Stimulated activated CD8-positive, alpha-beta memory T cell treated with anti-CD3 and anti-CD28 coated beads, Interleukin-12 subunit alpha, Interleukin-12 subunit beta, amount 100 ng/mL, for 24 hours (primary cell): Measurements from ENCODE around the gene PRSS27.
"Not testable (repeated sequence)": the region's sequence is repeated elsewhere in the genome, so short reads cannot be mapped to it uniquely, and the experiment has no call there.

Experiments used
- DNase-seq: peaks from one replicate; pipeline ENCODE4 v3.0.0-alpha.2; 2020; ENCODE audit errors: extremely low read depth

Gene PRSS27

DNA sequence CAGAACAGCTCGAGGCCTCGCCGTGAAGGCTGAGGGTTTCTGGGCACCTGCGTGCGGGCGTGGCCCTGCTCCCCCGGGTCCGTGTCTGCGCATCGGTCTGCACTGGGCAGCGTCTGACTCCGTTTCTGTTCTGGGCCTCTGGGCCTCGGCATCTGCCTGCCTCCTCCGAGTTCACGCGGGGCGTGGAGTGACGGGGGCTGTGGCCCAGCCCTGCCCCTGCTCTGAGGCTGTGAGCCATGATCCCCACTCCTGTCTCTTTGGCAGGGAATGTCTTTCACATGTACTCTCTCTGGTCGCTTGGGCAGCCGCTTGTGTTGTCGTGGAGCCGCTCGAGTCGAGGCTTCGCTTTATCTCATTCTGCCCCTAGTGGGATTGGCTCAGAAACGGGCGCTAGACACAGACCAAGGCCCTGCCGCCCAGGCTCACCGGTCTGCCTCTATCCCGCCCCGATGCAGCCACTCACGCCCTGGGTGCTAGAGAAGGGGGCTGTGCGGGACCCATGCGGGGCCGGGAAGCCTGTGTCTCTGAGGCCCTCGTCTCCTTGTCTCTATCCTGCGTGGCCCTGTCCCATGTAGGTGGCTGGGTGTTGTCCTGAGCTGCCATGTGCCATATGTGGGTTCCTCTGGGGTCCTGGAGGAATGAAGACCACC, 23.3 kb downstream of the PRSS27 start:
- not testable (repeated sequence) for DNase-seq

DNA sequence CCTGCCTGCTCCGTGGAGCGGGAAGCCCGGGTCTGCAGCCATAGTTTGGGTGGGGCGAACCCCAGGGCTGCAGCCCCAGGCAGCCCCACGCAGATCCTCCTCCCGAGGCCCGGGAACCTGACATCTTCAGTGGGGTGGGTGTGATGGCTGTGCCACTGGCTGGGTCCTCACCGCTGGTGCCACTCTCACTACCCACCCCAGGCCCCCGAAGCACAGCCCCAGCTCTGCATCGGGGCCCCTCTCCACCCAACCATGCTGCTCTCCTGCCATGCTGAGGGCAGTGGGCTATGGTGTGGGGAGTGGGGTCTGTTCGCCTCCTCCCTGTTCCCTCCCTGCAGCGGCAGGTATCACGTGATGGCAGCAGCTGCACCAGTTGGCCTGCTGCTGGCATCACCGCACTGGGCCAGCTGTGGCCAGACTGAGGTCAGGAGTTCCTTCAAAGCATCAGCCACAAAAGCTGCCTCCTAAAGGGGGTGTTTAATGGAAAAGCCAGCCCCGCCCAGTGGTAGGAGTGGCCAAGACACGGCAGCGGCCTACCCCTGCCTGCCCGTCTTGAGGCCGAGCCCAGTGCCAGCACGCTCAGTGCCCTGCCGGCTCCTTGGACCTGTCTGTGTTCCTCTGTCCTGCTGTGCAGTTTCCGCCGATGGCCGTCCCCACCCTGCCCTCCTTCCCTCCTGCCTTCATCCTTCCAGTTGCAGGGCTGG, 26.9 kb downstream of the PRSS27 start:
- DNase-seq, result no peak

DNA sequence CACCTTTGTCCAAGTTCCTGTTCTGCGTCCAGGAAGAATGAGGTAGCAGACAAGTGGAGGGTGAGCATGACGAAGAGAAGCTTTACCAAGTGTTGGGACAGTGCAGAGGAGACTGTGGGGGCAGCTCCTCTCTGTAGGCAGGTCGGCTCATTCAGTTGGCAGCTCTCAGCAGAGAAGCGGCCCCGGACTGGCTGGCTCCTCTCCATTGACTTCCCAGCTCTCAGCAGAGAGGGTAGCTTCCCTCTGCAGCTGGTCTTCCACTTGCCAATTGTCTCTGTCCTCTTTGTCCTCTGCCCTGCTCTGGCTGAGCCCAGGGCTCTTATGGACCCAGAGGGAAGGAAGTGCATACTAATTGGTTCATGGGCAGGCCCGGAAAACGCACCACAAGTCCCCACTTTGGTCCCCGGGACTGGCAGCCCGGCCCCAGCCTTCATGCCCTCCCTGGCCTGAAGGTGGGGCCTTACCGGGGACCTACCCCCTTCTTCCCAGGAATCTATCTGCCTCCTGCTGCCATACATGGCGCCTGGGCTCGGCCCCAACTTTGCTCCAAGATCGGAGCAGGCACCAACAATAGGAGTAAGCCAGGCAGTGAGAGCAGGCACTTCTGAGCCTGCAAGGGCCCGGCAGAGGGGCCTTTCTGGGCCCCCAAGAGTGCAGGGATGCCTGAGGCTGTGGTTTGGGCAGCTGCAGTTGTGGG, 27.6 kb downstream of the PRSS27 start:
- no peak for DNase-seq

DNA sequence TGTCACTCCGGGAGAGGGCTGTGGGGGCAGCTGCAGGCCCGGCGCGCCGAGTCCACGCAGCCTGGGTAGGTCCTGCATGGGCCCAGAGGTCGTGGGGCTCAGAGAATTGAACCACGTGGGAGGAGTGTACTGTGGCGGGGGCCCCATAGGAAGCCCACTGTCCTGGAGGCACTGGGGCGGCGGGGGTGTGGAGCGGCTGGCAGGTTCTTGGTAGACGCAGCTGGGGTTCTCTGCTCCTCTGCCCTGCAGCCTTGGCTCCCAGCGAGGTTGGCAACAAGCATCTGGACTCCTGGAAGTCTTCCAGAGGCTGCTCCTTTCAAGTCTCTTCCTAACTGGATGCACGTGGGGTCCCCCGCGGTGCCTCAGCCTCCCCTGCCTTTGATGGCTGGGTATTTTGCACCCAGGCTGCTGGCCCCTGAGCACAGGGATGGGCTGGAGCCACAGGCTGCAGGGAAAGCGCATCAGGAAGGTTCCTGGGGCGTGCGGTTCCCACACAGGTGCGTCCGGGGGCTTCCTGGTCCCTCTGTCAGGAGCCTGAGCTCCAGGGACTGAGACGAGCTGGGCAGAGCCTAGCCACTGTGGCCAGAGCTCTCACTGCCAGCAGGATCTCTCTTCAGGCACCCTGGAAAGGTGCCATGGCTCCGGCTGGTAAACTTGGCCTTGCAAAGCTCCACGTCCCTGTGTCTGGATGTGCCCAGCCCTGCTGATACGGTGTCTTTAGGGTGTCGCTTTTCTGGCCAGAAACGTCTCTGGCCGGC, 28.4 kb downstream of the PRSS27 start:
- no peak for DNase-seq

DNA sequence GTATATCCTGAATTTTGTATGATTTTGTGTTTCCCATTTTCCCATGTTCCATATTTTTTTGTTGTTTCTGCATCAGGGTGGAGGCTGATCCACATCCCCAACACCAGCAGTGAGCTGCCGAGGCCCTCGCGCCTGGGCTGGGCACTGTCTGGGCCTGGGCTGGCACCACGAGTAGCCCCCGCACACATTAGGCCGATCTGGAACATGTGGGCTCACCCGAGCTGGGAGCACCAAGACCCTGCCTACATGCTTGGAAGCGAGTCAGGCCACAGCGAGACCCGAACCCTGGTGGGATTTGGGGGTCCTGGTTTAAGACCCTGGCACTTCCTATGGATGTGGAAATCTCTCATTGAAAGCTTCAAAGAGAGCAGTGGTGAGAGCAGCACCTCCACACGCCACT, 29.2 kb downstream of the PRSS27 start:
- no peak for DNase-seq

DNA sequence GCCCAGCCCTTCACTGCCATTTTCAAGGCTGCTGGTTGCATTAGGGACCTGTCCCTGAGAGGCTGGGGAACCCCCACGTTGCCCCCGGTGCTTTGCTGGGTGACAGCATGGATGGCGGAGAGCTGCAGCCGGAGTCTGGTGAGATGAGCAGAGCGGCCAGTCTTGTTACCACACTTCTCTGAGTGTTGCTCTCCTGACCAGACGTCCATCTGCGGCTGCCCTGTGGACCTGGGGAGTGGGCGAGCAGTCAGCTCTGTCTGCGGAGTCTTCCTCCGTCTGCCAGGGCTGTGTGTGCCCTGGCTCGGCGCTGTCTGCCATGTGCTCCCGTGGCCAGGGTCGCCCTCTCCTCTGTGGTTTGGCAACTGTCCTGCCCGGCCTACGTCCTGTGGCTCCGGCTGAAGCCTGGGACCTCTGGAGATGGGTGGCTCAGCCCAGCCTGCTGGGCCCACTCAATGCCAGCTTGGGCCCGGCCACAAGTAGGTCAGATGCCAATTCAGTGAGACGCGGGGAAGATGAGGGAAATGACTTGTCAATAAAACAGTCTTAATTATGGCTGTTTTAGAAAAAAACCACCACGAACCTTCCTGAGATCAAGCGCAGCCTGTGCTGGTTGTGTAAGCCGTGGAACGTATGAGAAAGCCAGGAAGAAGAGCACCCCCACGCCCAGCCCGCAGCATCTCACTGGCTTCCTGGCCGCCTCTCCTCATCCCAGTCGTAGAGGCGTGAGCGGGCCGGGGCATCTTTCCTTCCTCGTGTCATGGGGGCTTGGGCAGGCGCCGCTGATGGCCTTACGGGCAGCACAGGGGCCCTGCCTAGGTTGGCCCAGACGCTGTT, 29.8 kb downstream of the PRSS27 start:
- DNase-seq, result no peak

DNA sequence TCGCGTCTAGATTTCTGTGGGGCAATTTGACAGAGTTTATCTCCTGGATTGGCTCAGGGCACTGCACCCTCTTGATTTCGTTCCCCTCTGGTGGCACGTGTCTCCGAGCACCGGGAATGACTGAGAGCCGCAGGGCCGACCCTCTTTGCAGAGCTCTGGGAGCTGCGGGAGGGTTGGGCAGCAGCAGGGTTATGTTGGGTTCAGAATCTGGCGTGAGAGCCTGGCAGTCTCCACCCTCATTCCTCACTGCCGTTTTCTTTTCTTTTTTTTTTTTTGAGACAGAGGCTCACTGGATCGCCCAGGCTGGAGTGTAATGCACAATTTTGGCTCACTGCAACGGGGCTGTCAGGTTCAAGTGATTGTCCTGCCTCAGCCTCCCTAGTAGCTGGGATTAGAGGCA, 30.6 kb downstream of the PRSS27 start:
- not testable (repeated sequence) for DNase-seq

DNA sequence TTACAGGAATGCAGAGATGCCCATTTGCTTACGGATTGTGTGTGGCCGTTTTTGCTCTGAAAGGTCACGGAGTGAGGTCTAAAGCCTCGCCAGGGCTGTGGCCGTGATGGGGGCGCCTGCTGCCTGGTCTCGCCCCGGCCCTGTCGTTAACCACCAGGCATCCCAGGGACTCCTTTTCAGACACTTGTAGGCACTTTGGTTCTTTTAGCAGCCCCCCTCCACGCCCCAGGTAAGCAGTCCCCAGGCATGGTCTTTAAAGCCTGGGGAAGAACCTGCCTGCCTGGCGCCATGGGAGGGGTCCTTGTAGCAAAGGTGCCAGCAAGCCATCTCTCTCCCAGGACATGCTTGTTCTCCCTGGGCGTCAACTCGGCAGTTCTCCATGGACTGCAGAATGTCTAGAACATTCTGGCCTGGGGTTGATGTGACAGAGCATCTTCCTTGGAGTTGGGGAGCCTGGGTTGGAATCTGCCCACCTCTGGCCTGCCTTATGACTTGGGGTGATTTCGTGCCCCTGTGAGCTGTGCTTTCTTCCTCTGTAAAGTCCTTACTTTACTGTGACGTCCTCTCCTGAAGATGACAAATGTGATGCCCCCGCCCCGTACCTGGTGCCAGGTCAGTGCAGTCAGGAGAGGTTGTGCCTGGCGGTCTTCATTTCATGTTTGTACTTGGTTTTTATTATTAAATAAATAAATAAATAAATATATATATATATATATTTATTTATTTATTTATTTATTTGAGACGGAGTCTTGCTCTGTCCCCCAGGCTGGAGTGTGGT, 32.3 kb downstream of the PRSS27 start:
- no peak for DNase-seq

DNA sequence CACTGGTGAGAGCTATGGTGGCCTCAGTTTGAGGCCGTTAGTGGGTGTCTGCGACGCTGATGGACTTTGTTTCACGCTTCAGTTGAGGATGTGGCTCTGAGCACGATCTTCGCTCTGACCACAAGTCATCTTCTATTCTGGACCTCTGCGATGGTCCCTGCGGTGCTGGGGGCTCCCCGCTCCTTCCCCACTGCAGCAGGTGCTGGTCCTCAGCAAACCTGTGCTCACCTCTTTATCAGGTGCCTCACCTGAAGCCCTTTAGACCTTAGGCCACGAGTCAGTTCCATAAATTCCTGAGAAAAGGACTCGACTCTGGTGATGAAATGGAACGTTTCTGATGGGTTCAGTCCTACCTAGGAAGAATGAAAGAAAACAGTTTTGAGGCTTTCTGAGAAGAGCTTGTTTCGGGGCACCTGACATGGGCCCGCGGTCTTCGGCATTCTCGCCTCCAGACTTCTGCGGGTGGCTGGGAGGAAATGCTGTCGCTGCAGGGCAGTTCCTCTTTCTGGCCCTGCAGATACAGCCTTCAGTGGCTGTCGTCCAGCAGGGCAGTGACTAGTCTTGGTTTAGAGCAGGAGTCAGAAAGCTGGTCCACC, 33.0 kb downstream of the PRSS27 start:
- DNase-seq, result no peak

DNA sequence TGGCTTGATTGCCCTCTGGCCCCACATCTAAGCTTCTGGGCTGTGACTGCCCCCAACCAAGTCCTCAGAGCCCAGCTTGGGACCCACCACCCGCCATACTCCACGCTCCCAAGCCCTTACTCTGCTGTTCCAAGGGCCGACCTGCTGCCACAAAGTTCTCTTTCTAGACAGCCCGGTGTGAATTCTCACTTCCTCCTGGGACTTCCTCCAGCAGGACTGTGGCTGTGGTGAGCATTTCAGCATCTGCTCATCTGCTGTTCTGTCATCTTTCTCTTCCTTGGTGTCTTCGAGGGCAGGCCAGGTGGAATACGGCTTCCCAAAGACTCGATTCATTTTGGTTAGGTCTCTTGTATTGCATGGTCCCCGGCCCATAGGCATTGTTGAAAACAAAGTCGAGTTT, 33.9 kb downstream of the PRSS27 start:
- DNase-seq, result not testable (repeated sequence)

DNA sequence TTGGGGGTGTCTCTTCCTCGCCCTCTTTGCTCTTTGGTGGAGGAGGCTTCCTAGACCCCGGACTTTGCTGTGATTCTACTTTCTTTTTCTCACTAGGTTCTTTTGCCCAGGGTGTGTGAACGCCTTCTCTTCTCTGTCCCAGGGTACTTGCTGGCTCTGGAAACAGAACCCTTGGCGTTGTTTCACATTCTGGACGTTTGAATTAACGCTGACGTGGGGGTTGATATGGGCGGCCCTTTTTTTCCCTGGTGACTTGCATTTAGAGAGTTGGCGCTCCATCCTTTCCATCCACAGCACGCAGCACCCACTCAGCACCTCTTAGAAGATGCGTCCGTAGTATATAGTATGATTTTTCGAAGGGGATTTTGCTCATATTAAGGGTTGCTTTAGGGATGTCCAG, 37.0 kb downstream of the PRSS27 start:
- not testable (repeated sequence) for DNase-seq

DNA sequence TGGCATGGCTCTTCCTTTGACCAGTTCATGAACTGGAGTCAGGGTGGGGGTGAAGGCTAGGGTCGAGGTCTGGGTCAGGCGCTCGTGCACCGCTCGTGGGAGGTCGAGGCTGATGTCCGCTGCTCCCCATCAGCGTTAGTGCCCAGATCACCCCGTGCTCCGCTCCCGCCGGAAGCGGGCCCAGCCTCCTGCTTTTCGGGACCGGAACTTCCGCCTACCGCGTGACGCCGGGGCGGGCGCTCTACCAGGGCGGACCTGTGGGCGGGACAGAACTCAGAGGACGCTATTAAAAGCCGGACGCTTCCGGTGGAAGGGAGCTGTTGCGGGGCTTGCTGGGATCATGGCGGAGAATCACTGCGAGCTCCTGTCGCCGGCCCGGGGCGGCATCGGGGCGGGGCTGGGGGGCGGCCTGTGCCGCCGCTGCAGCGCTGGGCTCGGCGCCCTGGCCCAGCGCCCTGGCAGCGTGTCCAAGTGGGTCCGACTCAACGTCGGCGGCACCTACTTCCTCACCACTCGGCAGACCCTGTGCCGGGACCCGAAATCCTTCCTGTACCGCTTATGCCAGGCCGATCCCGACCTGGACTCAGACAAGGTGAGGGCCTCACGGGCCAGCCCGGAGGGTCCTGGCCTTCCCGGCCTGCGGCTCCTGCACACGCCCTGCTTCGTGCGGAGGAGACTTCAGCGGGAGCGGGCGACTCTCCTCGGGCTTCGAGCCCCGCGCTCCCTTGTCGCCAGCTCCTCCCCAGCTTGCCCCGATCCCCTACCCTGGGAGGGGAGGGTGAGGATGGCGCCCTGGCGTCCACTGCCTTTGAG, 37.6 kb downstream of the PRSS27 start, which contains the start of gene KCTD5:
Gene KCTD5 (plus strand): TSS at position 315 of the 813 bp plus-strand sequence. CDS start 26 bp downstream, at position 341.
- peak; percentile 93 for DNase-seq

DNA sequence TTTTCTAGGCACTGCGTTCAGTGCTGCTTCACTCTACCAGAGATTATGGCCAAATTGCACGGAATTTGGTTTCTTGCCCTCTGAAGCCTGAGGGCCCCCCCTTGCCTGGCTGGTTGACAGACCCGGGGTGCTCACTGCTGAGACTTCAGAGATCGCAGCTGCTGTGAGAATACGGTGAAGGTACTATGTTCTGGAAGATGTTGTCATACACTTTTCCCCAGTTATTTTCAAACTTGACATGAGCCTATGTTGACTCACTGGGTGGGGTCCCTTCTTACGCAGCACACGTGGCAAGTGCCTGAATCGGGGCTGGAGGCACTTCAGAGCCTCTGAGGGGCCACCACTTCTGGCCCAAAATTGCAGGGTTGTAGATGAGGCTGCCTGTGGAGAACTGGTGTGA, 39.7 kb downstream of the PRSS27 start:
- DNase-seq, result not testable (repeated sequence)

DNA sequence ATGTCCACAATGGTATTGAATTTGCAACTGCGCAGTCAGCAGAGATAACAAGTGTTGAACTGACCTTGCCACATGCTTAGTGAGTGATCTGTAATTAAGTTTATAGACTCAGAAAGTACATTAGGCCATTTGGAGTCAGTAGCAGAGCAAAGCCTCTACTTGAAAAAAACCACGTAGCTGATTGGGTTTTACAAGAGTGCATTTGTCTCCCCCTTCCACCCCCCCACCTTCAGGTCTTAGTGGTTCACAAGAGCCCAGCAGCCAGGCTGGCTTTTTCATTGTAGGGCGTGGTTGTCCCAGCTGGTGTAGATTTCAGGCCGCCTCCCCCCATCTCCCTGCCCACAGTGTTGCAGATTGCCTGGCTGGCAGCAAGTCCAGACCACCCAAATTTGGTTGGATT, 40.1 kb downstream of the PRSS27 start:
- not testable (repeated sequence) for DNase-seq

DNA sequence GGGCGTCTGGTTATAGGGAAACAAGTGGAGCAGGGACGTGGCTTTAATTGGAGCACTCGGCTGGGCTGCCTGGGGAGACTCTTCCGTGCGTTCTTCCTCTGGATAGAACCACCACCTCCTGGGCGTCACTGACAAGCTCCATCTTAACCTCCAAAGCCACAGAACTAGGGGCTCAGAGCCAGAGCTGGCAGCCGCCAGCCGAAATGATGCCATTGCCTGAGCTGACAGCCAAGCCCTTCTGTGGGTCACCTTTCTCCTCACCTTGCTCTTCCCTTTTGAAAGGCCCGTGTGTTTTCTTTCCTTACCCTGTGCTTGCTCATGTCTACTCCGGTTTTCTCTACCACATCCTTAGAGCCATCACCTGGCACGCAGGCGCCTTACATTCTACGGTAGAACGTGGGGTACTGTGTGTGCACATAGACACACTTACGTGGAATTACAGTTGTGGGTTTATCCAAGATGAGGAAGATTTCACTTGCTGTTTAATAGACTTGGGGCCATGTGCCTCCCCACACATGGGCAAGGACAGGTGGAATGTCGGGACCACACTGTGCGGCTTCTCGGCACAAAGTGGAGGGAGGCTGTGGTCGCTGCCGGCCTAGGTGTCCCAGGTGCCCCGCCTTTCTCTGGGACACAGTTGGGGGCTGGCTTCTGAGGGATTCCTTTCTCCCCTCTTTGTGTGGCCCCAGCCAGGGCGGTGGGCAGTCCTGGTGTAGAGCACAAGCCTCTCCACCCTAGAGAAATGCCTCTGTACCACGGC, 41.6 kb downstream of the PRSS27 start:
- not testable (repeated sequence) for DNase-seq

DNA sequence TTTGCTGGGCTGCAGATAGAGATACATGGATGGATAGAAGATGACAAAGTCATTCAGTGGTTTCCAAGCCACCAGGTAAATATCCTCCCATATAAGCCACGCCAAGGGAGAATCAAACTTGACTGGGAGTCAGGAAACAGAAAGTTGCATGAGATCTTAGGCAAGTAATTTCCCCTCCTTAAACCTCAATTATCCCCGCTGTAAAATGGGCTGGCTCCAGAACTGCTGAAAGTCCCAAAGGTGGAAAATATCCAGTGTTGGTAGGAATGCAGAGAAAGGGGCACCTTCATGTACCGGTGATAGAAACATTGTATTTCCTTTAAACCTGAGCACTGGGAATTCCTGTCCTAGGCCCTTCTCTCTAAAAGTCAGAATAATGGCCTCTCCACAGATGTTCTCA, 43.1 kb downstream of the PRSS27 start:
- not testable (repeated sequence) for DNase-seq

DNA sequence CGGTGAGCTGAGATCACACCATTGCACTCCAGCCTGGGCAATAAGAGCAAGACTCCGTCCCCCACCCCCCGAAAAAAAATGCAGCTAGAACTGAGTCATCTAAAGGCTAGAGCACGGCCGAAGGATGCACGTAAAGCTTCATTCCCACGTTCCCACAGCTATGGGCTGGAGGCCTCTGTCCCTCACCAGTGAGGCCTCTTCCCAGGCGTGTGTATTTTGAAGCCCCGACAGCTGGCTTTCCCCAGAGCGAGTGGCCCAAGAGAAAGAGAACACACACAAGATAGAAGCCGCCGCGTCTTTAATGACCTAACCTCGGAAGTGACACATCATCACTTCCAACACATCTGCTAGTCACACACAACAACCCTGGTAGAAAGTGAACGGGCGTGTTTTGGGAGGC, 44.3 kb downstream of the PRSS27 start:
- no peak for DNase-seq

DNA sequence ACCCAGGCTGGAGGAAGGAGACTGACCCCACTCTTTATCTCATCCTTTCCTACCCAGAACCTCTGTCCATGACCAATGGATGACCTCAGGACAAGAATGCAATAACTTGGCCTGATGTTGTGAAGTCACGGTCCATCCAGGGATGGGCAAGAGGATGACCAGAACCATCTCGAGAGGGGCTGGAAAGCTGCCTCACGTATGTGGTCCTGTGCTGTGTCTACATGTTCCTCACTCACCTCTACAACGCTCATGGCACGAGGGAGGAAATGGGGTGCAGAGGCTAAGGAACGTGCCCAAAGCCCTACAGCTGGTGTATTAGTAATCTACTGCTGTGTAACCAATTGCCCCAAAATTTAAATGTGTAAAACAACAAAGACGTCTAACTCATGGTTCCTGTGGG, 45.0 kb downstream of the PRSS27 start:
- no peak for DNase-seq
